Ecto neural progenitor cell (in vitro differentiated cells): ENCODE measurements around the gene KIAA1614.

Source experiments
- DNase-seq: peaks from one replicate; pipeline ENCODE4 v3.0.0-alpha.2; 2018; ENCODE audit warnings: low spot score

Gene KIAA1614, protein sequence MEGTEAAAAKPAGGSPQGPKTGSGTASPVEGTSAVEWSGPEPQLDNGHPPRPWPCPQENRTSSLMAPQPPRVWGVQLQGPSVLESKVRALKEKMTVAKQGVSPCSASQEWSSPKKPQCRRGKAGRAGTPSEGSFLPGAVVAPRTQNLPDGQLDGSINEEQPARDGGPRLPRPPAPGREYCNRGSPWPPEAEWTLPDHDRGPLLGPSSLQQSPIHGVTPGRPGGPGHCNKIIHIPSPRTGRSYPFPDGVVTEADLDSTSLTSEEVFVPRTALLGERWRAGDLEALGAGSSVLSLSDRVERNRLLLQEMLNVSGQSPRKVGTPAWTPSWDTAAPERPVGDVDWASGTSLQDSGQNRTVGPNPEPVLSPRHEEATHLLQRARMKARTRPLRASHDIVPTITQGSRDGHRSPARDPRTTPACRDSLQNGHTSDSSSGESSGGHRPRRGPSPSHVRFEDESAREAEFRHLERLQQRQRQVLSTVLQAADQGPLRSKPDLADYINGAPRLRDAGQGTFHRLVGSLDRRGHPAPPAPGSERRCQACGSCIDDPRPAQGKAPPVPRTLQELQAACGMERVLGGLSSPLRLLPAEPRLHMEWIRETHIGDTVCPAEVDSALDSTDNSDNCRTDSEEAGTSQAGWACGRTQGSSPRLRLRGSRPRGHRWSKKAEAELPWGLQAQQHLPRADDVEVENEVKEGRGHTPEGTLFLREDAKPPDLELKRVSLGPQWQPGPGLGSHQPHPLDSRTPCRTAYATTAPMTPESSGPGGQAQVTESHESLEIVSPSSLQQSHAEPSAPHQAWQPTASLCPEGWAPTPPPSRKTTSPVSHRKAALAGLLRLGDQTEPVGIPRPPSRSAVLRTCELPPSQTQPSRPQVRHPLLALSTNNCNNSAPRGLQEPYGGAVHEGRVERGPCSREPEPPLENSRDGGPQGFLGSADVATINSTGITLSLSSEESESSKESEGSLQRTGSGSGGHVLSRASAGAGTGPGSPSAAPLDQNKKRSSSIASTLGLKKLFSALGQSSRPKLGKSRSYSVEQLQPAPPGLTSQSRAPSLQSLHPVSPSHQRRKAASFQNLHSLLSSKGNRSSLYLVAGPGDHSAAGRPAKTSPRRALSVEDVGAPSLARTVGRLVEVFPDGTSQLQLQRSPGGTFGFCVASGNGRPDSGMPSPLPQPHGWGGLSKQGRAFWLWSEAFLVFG

GRCh38 chr1:180912801-180913565, at the start of gene KIAA1614:
Gene KIAA1614, plus strand, starts transcription at chr1:180912897. Its CDS starts 347 bp downstream, at chr1:180913244.
- DNase-seq = no peak

DNA sequence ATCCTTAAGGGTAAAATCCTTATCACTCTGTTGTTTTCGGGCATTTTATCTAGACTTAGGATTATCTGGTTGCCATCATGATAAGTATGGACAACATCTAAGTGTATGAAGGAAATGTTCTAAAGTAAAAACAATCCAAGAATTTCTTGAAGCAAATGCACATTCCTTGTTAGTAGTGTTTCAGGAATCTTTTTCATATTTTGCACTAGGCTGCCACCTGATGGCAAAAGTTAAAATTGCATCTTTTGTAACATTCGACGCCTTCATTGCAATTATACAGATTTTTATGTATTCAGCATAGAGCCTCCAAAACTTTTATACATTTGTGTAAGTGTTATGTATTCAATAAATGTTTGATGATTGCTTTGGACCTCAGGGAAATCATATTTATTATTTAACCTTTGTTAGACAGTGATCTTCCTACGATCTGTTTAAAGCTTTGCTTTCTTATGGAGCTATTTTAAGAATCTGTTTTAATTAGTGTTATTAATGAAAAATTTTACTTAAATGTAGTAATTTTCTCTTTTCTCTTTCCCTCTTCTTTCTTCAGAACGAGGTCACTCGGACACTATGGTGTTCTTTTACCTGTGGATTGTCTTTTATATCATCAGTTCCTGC, 49.4 kb upstream of the KIAA1614 start:
- no peak for DNase-seq

DNA sequence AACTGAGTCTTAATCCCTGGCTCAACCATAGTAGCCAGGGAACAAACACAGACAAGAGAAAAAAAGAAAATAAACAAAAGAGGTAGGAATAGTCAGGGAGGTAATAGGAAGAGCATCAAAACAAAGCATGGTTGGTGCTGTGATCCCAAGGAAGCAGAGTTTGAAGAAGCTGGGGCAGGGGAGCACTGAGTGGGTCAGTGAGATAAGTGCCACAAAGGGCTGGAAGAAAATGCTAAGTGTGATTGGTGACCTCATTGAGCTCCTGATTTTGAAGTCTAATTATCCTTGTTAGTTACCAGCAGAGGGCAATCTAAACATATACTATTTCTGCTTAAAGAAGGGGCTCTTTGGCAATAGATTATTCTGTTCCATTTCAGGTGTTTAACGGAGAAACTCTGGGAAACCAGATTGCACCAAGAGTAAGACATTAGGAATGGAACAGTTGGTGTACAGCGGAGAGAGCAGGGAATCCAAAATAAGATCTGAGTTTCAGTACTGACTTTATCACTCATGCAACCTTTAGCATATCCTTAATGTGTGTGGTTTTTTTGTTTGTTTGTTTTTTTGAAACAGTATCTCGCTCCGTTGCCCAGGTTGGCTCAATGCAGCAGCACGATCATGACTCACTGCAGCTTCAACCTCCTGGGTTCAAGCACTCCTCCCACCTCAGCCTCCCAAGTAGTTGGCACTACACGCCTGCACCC, 30.7 kb upstream of the KIAA1614 start:
- DNase-seq = no peak

DNA sequence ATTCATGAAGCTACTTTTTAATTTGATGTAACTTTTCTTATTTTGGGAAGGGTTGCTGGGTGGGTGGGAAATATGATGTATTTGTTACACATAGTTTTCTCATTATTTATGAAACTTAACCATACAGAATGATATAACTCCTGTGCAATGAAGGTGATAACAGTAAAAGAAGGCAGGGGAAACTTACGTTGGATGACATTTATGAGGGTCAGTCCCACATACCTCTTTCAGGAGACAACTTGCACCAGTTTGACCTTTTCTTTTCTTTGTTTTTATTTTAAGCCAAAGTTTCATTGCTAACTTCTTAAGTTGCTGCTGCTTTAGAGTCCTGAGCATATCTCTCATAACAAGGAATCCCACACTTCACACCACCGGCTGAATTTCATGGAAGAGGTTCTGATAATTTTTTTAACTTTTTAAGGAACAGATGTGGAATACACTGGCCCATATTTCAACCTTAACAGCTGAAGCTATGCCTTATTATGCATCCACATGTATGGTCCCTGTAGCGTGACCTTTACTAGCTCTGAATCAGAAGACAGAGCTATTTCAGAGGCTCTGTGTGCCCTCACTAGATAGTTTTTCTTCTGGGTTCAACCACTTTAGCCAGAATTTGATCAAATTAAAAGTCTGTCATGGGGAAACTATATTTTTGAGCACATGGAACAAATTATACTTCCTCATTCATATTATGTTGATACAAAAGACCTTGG, 28.0 kb upstream of the KIAA1614 start:
- no peak for DNase-seq

- no peak for DNase-seq
These were observed 26.4 kb upstream of the KIAA1614 start for GRCh38 chr1:180886338-180886737.

- DNase-seq = no peak
These were observed 24.9 kb upstream of the KIAA1614 start for GRCh38 chr1:180887841-180888240.

GRCh38 chr1:180888870-180889269, 23.8 kb upstream of the KIAA1614 start:
- DNase-seq = no peak

- DNase-seq = no peak
These were observed 23.4 kb upstream of the KIAA1614 start for GRCh38 chr1:180889325-180889724.

DNA sequence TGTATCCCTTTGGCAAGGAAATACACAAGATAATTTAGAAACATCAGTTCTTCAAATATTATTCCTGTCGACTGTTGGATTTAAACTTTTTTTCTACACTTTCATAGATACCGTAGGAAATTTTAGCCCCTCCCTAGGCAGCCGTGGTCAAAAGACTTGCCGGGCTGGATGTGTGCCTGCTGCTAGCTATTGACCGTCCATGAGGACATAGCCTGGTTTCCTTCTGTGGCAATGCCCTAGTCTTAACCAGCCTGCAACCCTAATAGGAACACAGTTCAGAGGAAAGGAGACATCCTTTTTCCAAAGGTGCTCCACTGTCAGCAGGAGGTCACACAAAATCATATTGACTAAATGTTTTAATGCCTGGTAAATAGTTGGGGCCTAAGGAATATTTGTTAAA, 20.4 kb upstream of the KIAA1614 start:
- DNase-seq = no peak

DNA sequence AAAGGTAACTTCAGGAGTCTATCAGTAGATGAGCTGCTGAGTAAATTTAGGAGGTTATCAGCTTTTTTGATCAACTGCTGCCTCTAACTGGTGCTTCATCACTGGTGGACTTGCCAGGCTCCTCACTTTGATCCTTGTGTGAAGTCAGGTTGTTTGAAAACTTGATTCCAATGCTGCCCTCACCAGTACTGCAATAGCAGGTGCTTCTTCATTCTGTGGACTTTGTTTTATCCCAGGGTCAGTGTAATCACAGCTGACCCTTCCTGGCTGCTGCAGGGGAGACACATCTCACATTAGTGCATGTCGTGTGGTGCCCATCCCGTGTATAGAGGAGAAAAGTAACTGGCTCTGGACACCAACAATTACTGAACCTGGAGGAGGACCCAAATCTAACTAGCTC, 20.0 kb upstream of the KIAA1614 start:
- DNase-seq = no peak

- DNase-seq = no peak
These were observed 19.1 kb upstream of the KIAA1614 start for GRCh38 chr1:180893614-180894013.

GRCh38 chr1:180896161-180896560, 16.5 kb upstream of the KIAA1614 start:
- DNase-seq = no peak

DNA sequence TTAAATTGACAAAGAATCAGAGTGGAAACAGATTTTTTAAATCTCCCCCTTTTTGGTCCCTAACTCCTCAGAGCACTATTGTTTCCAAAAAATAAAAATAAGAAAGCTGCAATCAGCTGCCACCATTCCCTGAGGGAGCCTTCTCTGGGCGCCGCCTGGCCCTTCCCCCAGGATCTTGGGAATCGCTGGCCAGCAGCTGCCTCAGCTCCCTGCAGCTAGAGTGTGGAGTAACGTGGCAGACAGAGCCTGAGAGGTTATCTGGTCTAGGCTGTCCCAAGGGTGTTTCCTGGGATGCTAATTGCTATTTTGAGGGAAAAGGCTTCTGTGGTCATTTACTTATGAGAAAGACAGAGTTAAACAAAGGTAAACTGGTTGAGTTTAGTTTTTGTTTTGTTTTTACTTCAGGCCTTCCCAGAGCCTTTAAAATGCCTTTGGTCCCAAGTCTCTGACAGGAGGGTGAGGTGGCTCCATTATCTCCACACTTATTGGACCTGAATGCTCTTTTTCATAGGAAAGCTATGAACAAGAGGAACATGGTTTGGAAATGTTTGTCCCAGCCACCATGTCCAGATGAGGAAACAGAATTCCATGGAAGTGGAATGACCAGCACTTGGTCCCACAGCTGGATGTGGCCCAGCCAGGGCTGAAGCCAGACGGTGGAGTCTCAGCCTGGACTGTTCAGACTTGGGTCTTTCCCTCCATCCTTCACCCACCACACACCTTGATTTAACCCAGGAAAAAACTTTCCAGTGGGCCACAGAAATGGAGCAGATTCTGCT, 14.1 kb upstream of the KIAA1614 start:
- no peak for DNase-seq

GRCh38 chr1:180899262-180899661, 13.4 kb upstream of the KIAA1614 start:
- no peak for DNase-seq

- no peak for DNase-seq
These were observed 11.4 kb upstream of the KIAA1614 start for GRCh38 chr1:180901076-180901990.

- DNase-seq = no peak
These were observed 10.2 kb upstream of the KIAA1614 start for GRCh38 chr1:180902541-180902940.

GRCh38 chr1:180905927-180906326, 6.8 kb upstream of the KIAA1614 start:
- DNase-seq = no peak

DNA sequence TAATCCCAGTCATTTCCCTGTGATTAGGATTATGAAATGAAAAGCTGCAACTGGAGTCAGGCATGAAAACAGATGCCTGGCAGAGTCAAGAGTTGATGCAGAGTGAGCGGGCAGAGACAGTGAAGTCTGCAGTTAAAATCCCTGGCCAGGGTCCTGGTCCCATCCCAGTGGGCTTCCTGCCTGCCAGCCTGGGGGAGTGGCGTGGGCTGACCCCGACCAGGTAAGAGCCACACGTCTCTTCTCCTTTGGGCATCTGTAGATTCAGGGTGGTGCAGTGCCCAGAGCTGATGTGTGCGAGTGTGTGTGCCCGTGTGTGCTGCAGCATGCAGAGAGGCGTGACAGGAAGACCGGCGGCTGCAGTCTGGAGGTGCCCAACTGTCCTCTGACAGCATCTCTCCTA, 6.2 kb upstream of the KIAA1614 start:
- no peak for DNase-seq
